GM23338 (cell line): Measurements from ENCODE around the gene LRP11.

Experiments used
- CREB1 ChIP-seq: fragments of 250-450 bp; sonication (Bioruptor Pico); IDR thresholded peaks from 2 replicates; pipeline ENCODE4 v1.5.0; 2020; ENCODE audit warnings: low read depth, mild to moderate bottlenecking, moderate library complexity
- CTCF ChIP-seq, 2 experiments: fragments of 200-600 bp in 1 of 2; sonication (generic) in 1 of 2; conservative IDR thresholded peaks; 2 replicates each; pipeline versions ENCODE4 v1.5.1 to v1.6.1; 2016 to 2017; ENCODE audit warnings: antibody characterized with exemption in 2 of 2, low read depth in 2 of 2, mild to moderate bottlenecking in 2 of 2, moderate library complexity in 1 of 2
- EZH2 ChIP-seq: fragments of 200-600 bp; sonication (generic); IDR thresholded peaks from one replicate; pipeline ENCODE4 v1.8.0; 2017; ENCODE audit warnings: antibody characterized with exemption, mild to moderate bottlenecking, low read depth; ENCODE audit not compliant: unreplicated experiment

GRCh38 chr6:149913085-149913484 is 48.9 kb upstream of the LRP11 start:
- TF ChIP-seq CTCF (conservative IDR thresholded peaks at IDR 0.05; ENCODE audit: low read depth in 2 of 2) = no peak
- no peak for TF ChIP-seq EZH2
- no peak for TF ChIP-seq CREB1 (CRISPR knock-in tag)
